Anterior cingulate cortex (tissue), 58 donors: Measurements from ENCODE around the gene SEMA4C.
"Not testable (repeated sequence)": the region's sequence is repeated elsewhere in the genome, so short reads cannot be mapped to it uniquely, and the experiment has no call there.

Experiments used
- DNase-seq, 58 donors: peaks; one replicate each; lab custom pipeline; 2025; lab: John Stamatoyannopoulos, UW

The SEMA4C gene

DNA sequence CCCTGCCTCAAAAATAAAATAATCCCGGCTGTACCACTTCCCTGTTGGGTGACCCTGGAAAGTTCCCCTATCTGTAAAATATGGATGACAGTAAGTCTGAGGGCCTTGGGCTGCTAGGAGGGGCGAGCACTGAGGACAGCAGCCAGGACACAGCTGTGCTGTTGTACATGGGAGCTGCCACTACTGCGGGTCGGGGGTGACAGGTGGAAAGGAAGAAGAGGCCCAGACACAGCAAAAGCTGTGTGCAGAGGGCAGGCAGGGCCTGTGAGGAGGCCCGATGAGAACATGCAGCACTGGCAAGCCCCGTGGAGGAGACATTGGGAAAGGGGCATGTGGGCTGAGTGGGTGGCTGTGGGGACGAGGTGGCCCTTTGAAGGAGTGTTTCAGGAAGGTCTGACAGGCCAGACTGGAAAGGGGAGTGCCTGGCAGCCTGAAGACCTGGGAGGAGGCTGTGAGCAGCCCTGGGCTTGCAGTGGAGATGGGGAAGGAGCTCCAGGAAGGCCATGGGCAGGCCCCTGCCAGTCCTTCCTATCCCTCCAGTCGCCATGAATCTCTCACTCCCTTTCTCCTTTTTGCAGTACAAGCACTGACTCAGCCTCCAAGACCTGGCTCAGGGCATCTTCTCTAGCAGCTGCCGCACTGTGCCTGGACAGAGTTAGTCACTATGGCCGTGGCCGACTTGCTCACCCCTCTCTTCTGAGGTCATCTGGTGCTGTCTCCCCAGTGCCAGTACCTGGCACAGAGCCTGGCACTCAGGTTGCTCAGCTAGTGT is 28.9 kb upstream of the SEMA4C start:
- no peak for DNase-seq

DNA sequence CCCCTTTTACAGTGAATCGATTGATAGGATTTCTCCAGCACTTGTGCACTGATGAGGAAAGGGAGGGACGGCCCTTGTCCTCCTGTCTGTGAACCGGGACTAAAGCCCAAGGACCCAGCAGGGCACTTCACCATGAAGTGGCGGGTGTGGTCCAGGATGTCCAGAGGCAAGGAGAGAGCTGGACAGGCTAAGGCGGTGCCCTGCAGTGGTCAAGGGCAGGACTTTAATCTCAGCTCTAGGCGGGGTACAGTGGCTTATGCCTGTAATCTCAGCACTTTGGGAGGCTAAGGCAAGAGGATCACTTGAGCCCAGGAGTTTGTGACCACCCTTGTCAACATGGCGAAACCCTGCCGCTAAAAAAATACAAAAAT is 28.2 kb upstream of the SEMA4C start:
- no peak for DNase-seq

DNA sequence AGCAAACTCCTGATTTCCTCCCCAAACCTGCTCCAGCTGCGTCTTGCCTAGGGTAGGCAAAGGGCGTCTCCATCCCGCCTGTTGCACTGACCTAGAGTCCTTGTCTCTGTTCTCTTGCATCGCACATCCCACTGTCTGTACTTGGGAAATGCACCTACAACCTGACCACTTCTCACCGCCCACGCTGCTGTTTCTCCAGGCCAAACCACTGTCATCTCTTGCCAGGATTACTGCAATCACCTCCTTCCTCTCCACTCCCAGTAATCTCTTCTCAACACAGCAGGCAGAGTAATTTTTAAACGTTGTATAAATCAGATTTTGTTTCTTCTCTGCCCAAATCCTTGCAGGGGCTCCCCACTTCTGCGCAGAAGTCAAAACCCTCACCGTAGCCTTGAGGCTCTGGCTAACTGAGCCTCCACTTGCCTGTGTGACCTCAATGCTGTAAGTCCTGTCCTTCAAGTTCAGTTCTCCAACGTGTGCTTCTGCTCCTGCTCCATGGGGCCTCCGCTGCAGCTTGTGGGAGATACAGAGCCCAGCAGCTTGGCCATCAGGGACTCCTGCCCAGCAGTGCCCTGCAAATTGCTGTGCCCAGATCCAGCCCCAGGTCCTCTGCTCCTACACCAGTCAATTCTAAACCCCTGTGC is 27.7 kb upstream of the SEMA4C start:
- DNase-seq: no peak

DNA sequence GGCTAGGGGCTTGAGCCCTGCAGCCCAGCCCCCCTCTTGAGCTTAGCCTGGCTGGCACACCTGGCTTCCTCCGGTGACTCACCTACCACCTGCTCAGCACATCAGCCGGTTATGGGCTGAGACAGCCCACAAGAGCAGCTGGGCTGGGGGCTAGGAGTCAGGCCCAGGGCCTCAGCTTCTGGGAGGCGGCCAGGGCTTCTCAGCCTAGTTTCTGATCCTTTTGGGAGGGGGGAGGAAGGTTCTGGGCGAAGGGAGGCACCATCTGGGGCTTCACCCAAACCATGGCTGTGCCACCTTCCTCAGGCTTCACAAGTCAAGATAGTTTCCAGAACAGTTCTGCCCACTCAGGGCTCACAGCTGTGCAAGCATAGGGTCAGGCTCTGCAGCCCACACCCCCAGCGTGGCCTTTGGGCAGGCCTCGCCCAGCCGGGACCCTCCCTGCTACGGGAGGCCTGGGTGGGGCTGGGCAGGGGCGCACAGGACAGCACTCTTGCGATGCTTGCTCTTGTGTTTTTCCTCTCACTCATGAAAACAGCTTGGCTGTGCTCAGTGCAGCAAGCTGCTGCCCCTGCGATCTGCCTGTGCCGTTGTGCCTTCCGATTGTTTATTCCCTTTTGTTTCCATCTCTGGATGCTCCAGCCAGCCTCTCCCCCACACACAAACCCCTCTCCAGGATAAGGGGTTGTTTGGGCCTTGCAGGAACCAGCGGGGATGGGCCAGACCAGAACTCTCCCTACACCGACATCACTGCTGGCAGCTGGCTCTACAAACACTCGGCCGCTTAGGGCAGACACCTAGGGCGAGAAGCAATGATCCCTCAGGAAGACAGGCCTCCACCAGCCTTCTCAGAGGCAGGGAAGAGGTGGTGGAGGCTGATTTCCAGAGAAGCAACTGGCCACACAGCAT is 26.1 kb upstream of the SEMA4C start:
- peak in 2 of 58 donors; percentile 64 to 66 for DNase-seq

DNA sequence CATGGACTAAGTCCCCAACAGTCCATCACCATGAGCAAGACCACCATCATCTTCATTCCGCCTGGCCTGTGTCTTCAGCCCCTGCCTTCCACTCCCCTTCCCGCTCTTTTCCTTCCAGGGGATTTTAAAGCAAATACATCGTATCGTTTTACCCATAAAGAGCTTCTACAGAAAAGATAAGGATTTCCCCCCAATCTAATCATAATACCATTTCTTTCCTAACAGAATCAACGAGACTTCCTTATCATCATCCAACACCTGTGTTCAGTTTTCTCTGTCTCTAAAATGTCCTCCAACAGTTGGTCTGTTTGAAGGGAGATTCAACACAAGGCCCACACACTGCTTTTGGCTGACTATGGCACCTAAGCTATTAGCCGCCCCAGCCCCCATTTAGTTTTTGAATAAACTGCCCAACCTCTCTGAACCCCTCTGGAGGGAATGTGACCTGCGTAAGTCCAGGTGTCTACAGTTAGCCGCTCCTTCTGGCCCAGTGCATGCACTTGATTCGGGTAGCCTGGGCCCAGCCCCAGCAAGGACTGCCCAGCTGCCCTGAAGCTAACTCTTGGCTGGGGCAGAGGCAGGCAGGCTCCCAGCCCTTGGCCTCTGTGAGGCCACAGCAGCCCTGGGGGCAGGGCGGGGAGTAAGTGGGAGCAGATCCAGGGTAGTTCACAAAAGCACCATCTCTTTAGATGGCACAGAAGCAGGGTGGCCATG is 25.3 kb upstream of the SEMA4C start:
- peak in 17 of 58 donors; percentile 16 to 67 (median 46) for DNase-seq

DNA sequence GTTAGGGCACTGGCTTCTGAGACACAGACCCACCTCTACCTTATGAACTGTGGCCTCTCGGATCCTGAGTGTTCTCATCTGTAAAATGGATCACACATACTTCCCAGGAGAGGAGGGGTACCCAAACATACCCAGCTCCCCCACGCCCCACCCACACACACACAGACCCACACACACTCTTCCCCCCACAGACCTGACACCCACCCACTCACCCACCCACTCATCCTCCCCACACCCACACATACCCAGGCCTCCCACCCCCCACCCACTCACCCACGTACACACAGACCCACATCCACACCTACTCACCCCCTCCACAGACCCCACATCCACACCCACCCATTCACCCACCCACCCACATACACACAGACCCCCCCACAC is 24.3 kb upstream of the SEMA4C start:
- no peak for DNase-seq

DNA sequence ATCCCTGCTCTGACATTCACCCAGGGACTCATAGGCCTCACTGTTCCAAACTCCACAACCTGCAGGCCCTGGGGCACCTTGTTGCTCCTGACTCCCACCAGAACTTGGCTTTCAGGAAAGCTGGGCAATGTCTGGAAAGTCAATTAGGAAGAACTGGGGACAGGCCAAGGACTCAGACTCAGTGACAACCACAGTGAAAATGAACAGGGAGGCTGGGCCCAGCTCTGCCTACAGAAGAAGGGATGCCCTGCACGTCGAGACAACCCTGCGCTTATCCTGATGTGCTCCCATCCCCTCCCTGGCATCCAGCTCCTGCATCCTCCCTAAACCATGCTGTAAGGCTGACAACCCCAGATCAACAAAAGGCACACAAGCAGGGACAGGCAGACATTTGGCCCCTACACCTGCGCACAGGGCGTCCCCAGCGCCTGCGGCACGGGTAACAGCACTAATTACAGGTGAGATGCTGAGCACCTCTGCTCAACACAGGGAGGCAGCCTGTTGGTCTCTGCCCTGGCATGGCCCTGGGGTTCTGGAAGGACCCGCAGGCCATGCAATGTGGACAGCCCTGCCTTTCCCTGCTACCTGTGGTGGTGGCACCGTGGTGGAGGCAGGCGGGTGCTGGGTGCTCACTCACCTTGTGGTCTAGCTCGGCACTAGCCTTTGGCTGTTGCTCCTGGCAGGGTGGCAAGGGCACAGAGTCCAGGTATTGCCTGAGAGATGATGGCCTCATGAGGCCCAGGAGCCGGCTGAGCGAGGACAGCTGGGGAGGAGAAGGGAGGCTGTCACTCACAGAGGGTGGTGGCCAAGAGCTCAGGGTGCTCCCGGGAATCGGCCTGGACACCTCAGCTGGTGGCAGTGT is 23.6 kb upstream of the SEMA4C start:
- DNase-seq: no peak

DNA sequence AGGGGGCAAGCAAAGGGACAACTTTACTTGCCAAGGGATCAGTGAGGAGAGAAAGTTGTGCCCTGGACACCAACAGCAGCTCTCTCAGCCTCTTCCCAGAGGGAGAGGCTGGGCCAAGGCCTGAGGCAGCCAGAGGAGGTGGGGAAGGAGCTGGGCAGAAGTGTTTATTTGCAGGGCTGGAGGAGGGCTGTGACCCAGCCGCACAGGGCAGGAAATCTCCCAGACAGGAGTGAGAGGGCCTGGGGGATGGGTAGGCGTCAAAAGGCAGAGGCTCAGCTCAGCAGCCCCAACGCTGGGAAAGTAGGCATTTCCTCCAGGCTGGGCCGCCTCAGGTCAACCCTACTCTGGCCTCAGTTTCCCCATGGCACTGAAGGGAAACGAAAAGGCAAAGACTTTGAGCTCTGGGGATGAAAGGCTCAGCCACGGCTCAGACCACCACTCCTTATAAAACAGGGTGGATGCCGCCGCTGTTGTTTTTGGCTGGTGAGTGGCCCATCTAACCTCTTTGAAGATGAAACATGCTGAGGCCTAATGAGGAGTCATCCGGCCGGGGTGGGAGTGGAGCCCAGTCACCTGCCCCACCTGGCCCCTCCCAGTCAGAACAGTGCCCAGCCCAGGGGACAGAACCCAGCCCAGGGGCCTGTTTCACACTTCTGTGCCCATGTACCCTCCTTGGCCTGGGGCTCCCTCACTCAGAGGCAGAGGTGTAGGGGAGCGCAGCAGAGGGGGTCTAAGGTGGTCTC is 21.9 kb upstream of the SEMA4C start:
- DNase-seq: peak in 12 of 58 donors; percentile 22 to 48 (median 35)

DNA sequence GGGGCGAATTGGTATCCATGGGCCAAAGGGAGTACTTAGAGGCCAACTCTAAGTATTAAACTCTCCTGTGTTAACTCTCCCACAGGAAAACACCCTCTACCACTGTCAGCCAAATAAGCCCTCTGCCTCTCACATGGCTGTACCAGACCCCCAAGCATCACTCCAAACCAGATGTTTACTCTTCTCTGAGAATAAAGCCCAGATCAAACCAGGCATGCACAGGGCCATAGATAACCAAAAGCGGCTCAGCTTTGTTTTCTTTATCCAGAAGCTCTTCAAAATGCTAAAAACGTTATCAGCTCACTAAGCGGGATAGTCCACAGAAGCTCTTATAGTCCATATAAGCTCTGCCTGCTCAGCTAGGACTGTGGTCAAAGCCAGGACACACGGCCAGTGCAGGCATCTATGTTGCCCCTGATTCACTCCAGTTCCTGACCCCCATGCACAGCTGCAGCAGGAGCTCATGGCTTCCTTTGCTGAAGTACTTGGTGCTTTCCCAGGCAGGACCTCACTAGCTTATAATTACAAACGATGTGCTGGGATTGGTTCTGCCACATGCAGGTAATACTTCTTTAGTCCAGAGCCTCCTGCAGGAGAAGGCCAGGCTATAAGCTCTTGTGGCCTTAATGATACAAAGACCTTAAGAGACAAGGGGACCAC is 21.0 kb upstream of the SEMA4C start:
- no peak for DNase-seq

DNA sequence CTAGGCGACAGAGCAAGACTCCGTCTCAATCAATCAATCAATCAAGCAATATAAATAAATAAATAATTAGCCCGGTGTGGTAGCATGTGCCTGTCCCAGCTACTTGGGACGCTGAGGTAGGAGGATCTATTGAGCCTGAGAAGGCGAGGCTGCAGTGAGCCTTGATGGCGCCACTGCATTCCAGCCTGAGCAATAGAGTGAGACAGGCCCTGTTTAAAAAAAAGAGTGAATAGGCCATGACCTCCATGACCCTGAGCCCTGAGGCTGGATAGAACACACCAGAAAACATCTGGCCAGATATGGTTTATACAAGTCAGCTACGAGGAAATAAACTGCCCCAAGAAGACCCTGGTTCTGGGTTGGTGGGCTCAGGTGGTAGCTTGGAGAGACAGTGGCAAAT is 20.4 kb upstream of the SEMA4C start:
- DNase-seq: no peak

DNA sequence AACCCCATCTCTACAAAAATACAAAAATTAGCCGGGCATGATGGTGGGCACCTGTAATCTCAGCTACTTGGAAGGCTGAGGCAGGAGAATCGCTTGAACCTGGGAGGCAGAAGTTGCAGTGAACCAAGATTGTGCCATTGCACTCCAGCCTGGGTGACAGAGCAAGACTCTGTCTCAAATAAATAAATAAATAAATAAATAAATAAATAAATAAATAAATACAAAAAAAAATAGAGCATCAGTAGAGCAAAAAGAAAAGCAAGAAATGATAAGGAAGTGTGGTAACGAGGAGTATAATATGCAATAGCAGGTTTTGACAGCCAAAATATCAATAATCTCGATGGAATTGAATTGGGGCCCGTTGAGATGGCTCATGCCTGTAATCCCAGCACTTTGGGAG is 19.6 kb upstream of the SEMA4C start:
- not testable (repeated sequence) for DNase-seq

DNA sequence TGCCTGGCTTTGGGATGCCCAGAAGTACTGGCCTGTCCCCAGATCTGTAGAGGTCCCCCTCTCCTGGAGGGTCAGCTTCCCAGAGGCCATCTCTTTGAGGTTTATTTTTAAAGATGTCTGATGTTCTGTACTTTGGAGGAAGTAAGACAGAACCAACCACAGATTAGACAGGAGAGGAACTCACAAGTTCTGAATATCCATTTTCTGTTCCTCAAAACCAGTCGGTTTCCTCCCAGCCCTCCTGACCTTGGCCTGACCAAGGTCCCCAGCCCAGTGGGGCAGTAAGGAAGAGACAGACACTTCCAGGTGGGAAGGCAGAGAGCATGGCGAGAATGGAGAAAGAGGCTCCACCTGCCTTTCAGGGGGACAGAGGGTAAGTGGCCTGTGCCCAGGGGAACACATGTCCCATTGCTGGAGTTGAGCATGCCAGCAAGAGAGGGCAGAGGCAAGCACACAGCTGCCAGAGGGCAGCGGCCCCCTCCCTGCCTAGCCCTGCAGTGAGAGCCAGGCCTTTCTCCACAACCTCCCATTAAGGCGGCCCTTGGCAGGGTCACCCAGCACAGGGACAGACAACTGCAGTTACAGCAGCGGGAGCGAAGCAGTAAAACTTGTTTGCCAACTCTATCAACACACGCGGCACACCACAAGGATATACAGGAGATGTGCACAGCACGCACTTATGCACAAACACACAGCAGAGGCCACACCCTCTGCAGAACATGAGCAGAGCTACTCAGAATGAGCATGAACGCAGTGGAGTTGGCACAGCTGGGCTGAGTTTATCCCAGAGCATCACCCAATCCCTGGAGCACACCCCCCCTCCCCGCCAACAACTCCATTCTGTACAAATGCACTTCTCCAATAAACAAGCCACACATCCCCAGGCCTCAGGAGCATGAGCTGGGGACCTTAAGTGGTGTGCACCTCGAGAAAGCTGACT is 18.5 kb upstream of the SEMA4C start:
- peak in 45 of 58 donors; percentile 6 to 85 (median 59) for DNase-seq

DNA sequence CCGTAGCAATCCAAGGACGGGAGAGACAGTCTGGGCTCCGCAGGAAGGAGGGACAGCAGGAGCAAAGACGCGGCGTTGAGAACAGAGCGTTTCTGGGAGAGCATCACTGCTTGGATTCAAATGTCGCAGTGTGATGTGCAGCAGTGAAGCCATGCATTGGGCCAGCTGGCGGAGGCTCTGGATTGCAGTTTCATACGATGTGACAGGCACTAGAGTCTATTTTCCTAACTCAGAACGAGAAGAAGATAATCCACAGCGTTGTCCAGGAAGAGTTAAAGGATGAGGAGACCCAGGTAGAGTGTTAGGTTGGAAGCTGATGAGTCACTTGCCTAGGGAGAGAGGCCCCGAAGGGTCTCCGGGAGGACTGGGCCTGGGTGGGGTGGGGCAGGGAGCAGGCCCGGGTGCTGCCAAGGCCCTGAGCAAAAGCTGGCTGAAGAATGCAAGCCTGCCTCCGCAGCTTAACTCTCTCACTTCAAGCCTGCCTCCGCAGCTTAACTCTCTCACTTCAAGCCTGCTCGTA is 17.7 kb upstream of the SEMA4C start:
- peak in 44 of 58 donors; percentile 25 to 77 (median 52) for DNase-seq

DNA sequence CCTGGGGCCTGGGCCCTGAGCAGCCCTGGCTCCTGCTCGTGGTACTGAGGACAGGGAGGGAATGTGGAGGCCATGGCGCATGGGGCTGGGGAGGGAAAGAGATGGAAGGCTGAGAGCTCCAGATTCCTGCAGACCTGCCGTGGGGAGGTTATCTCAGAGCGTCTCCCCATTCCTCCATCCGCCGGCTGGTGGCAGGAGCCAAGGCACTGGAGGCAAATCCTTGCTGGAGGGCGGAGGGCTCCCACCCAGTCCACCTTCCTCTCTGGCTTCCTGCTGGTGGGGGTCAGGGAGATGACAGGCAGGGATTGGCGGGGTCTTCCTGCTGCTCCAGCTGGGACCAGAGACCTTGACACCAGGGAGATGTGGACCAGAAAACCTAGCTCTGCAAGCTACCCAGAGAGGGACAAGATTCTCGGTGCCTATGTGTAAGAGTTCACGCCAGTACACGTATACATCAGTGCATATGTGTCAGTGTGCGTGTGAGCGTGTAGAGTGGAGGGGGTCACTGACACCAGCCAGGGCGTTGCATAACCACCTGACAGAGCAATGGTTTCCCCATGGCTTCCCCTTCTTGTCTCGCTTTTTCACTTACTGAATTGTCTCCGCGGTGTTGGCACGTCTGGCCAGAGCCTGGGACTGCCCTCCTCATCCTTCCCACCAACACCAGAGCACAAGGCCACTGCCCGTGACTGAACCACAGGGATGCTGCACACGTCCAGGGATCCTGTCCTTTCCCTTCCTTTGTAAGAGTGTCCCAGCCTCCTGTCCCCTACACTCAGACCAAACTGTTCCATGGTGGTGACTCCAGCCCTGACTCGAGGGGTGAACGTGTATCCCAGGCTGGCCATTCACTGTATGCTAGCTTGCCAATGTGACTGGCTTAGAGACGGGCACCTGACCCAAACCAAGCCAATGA is 15.8 kb upstream of the SEMA4C start:
- DNase-seq: no peak

DNA sequence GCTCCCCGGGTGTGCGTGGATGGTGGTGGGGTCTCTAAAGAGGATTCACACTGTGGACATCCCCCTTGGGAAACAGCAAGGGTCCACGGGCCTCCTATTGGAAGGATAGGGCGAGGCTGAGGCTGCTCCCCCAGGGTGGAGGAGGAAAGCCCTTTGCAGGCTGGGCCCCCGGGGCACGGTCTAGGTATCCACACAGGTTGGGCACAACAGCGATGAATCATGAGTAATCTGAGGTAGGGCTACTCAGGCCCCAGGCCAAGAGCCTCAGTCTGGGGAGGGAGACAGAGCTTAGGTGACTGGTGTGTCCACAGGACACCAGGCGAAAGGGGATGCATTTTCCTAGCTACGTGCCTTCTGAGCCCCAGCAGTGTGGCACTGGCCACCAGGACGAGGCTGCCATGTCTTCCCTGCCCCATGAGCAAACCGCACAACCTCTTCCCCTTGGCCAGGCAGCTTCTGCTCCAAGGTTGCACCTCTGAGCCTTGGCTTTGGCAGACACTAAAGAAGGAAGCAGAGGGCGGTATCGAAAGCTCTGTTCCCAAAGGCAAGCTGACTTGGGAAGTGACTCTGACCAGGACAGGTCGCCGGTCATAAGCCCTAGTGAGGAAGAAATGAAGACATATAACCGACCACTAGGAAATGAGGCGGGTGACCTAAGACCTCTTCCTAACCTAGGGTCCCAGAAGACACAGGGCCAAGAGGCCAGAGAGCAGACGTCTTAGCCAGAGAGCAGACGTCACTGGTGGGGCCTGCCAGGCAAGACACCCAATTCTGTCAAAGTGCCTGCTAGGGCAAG is 14.6 kb upstream of the SEMA4C start:
- no peak for DNase-seq
